Fibroblast of lung (primary cell): Measurements from ENCODE around the gene TBC1D14. TPM values are rescaled to one million over a fixed set of nuclear protein-coding genes. Genes with fewer than 3 reads are reported as not detected.

Experiments
- DNase-seq, 2 donors: peaks; one replicate each; pipeline versions ENCODE4 v3.0.0 to v3.0.0-alpha.2; 2010; ENCODE audit warnings: low read depth in 2 of 2
- H2AFZ ChIP-seq: 2 replicates; pipeline ENCODE4 v1.5.1; 2012; ENCODE audit warnings: low read length, control low read depth, inconsistent platforms
- H3K27ac ChIP-seq: 2 replicates; pipeline ENCODE4 v1.5.1; 2011; ENCODE audit warnings: low read length, control low read depth; ENCODE audit not compliant: insufficient read depth
- H3K27me3 ChIP-seq: 2 replicates; pipeline ENCODE4 v1.5.1; 2011; ENCODE audit warnings: mild to moderate bottlenecking, low read length; ENCODE audit not compliant: control insufficient read depth, insufficient read depth
- H3K36me3 ChIP-seq: 2 replicates; pipeline ENCODE4 v1.5.1; 2011; ENCODE audit warnings: low read length; ENCODE audit not compliant: control insufficient read depth, insufficient read depth
- H3K4me1 ChIP-seq: 2 replicates; pipeline ENCODE4 v1.5.1; 2011; ENCODE audit warnings: low read length; ENCODE audit not compliant: control insufficient read depth, insufficient read depth; ENCODE audit errors: extremely low read depth
- H3K4me2 ChIP-seq: 2 replicates; pipeline ENCODE4 v1.5.1; 2011; ENCODE audit warnings: low read length, control low read depth; ENCODE audit not compliant: insufficient read depth; ENCODE audit errors: extremely low read depth
- H3K4me3 ChIP-seq, 4 experiments: fragments of 200-600 bp in 1 of 4; sonication (generic) in 1 of 4; replicated peaks in 1 of 4; 2 replicates each; pipeline ENCODE4 v1.5.1; 2011 to 2016; ENCODE audit warnings: low read length in 4 of 4, low read depth in 3 of 4, mild to moderate bottlenecking in 3 of 4, control low read depth in 2 of 4, inconsistent platforms in 1 of 4, mixed read lengths in 1 of 4; ENCODE audit not compliant: insufficient read depth in 1 of 4; ENCODE audit errors: control extremely low read depth in 1 of 4
- H3K79me2 ChIP-seq: 2 replicates; pipeline ENCODE4 v1.5.1; 2012; ENCODE audit warnings: mild to moderate bottlenecking, low read length, inconsistent platforms; ENCODE audit not compliant: control insufficient read depth, insufficient read depth
- H3K9ac ChIP-seq: 2 replicates; pipeline ENCODE4 v1.5.1; 2011; ENCODE audit warnings: mild to moderate bottlenecking, low read length, control low read depth; ENCODE audit not compliant: insufficient read depth
- H3K9me3 ChIP-seq: 2 replicates; pipeline ENCODE4 v1.5.1; 2012; ENCODE audit warnings: low read depth, low read length; ENCODE audit not compliant: control insufficient read depth, insufficient read depth
- H4K20me1 ChIP-seq: 2 replicates; pipeline ENCODE4 v1.5.1; 2011; ENCODE audit warnings: low read length; ENCODE audit not compliant: control insufficient read depth, insufficient read depth; ENCODE audit errors: extremely low read depth
- CTCF ChIP-seq, 2 donors: IDR thresholded peaks in 1 of 2; conservative IDR thresholded peaks in 1 of 2; 1 replicate in 1 of 2; 2 replicates in 1 of 2; pipeline ENCODE4 v1.5.1; 2011 to 2012; ENCODE audit warnings: low read length in 2 of 2, control low read depth in 1 of 2, inconsistent platforms in 1 of 2, low read depth in 1 of 2, mild to moderate bottlenecking in 1 of 2
- EZH2 ChIP-seq: IDR thresholded peaks from 2 replicates; pipeline ENCODE4 v1.5.1; 2012; ENCODE audit warnings: low read length, control low read depth, mild to moderate bottlenecking; ENCODE audit errors: missing control alignments
- polyA plus RNA-seq, 2 donors: library from polyadenylated mRNA; depleted of rRNA in 1 of 2; stranded (reverse) in 1 of 2; unstranded in 1 of 2; fragments of >200 nt; gene quantifications; 2 replicates each; pipeline ENCODE4 v1.2.1, GENCODE V29; 2011 to 2012; ENCODE audit warnings: missing spikeins in 1 of 2
- total RNA-seq: library from RNA; depleted of rRNA; stranded (reverse); fragments of >200 nt; gene quantifications from 2 replicates; pipeline ENCODE4 v1.2.1, GENCODE V29; 2014

TBC1D14 gene
- total and polyA plus RNA-seq, 2 donors (not counting 1 experiment from before 2014, with no cell fraction given), result 26.9 to 37.7 TPM

DNA sequence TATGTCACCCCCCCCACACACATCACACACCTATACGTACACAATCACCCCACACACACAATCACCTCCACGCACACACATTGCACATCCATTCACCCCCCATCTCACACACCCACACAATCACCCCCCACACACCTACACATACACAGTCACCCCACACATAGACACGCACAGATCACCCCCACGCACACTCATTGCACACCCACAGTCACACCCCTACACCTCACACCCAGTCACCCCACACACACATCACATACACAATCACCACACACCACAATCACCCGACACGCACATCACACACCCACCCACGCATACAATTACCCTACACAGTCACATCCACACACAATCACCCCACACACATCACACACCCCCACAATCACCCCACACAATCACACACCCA, 117.7 kb downstream of the TBC1D14 start:
- Histone ChIP-seq H2AFZ (no peak overlapping the region), H3K9me3 (no peaks in the 10 kb centered on the region), H3K36me3 (peaks cover 9% of the 10 kb centered on the region), H3K79me2 (no peaks in the 10 kb centered on the region), H3K4me2 (no peak overlapping the region), H3K9ac (no peak overlapping the region), H3K4me3 (no peak overlapping the region), H3K27ac (no peak overlapping the region), H4K20me1 (no peaks in the 10 kb centered on the region), H3K27me3 (no peaks in the 10 kb centered on the region), H3K4me1 (peaks cover 3% of the 10 kb centered on the region)
- DNase-seq, result no peak
- TF ChIP-seq EZH2 (no peak), CTCF (conservative IDR thresholded peaks at IDR 0.05 in 1 of 2, IDR thresholded peaks at IDR 0.05 in 1 of 2; ENCODE audit: low read depth in 1 of 2, low read length in 2 of 2) (no peak)

- Histone ChIP-seq H2AFZ (no peak overlapping the region), H3K36me3 (peaks cover 9% of the 10 kb centered on the region), H4K20me1 (no peaks in the 10 kb centered on the region), H3K27ac (no peak overlapping the region), H3K4me2 (no peak overlapping the region), H3K9ac (no peak overlapping the region), H3K27me3 (no peaks in the 10 kb centered on the region), H3K79me2 (no peaks in the 10 kb centered on the region), H3K9me3 (no peaks in the 10 kb centered on the region), H3K4me3 (no peak overlapping the region), H3K4me1 (no peaks in the 10 kb centered on the region)
- TF ChIP-seq EZH2, result no peak
- TF ChIP-seq CTCF (conservative IDR thresholded peaks at IDR 0.05 in 1 of 2, IDR thresholded peaks at IDR 0.05 in 1 of 2; ENCODE audit: low read depth in 1 of 2, low read length in 2 of 2), result no peak
- DNase-seq, result no peak
These were observed 118.3 kb downstream of the TBC1D14 start for GRCh38 chr4:7027913-7028312.

DNA sequence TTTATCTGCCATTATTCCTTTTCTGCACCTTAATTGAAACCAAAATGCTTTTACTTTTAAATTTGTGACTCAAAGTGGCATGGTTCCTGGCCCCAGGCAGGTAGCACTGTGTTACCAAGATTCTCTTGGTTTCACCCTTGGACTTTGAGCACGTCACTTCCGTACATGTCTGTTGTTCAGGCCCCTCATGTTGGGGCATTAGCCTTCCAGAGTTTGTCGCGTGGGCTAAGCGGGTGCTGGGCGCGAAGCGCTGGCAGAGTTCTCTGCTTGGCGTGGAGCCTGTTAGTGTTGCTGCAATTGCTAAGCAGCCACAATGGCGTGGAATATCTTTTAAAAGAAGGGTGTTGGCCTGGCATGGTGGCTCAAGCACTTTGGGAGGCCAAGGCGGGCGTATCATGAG, 119.6 kb downstream of the TBC1D14 start:
- Histone ChIP-seq H3K4me1 (no peaks in the 10 kb centered on the region), H3K27ac (no peak overlapping the region), H3K9ac (no peak overlapping the region), H3K4me2 (no peak overlapping the region), H3K4me3 (no peak overlapping the region), H3K36me3 (peaks cover 7% of the 10 kb centered on the region), H3K27me3 (no peaks in the 10 kb centered on the region), H2AFZ (no peak overlapping the region), H3K79me2 (no peaks in the 10 kb centered on the region), H4K20me1 (no peaks in the 10 kb centered on the region), H3K9me3 (no peaks in the 10 kb centered on the region)
- TF ChIP-seq EZH2 (no peak), CTCF (conservative IDR thresholded peaks at IDR 0.05 in 1 of 2, IDR thresholded peaks at IDR 0.05 in 1 of 2; ENCODE audit: low read depth in 1 of 2, low read length in 2 of 2) (no peak)
- DNase-seq, result no peak
